ENCODE results near the gene CSF1. TPM values are rescaled to one million over a fixed set of nuclear protein-coding genes. Genes with fewer than 3 reads are reported as not detected.

CSF1 gene
- total and polyA plus RNA-seq, 2 of the 13 experiments (the other 11 are each of a cell fraction or from before 2014, with no cell fraction given): 4.6 to 13.3 TPM

- H3K27ac ChIP-seq (ENCODE audit: extremely low read length, insufficient read depth, low read length): peak overlapping the region; percentile 53
- peak overlapping the region; percentile 54 for H3K4me2 ChIP-seq (ENCODE audit: low read depth, low read length)
- no peaks in the 10 kb centered on the region for H3K79me2 ChIP-seq (ENCODE audit: insufficient read depth, low read length)
- WGBS (ENCODE audit: low lambda C conversion rate): 60% methylated on average over 9 of the region's 9 CpGs
- H4K20me1 ChIP-seq (ENCODE audit: insufficient read depth, low read length): no peaks in the 10 kb centered on the region
- peaks cover 85% of the 10 kb centered on the region for H3K4me1 ChIP-seq (ENCODE audit: insufficient read depth, low read length)
- no peak overlapping the region for H3K9ac ChIP-seq (ENCODE audit: insufficient read depth, low read depth, low read length)
- intact Hi-C loops (cut with micrococcal nuclease; ENCODE audit: unreplicated experiment) (loop anchor here (2.0 kb wide), 1 partner anchor 50 kb away; no protein-coding TSS in a partner anchor), in situ Hi-C loops (cut with HindIII; ENCODE audit: extremely low pct_ligation_motif_present, low pct_unique_long_range_greater_than_20kb) (no loop called here)
- H3K9me3 ChIP-seq (ENCODE audit: low read length): no peaks in the 10 kb centered on the region
- no peak for DNase-seq (ENCODE audit: low spot score)
- BruUV-seq (replicated peaks): no TSS peak
- no peak overlapping the region; a peak in 1 of 6 replicates for H3K4me3 ChIP-seq (replicated peaks in 1 of 3; ENCODE audit: insufficient read depth in 1 of 3, low read depth in 2 of 3, low read length in 3 of 3)
- ATAC-seq: no peak
- no peak for FAIRE-seq
- ChIA-PET CTCF (ENCODE audit: low intra/inter-chr PET ratio, low total read pairs) (no interaction called here), POLR2A (interaction anchor here (0.8 to 2.6 kb wide), 3 partner anchors 19 to 54 kb away, joined by 3 to 22 read pairs (median 14); partner anchors contain the start of gene AHCYL1)
- no peaks in the 10 kb centered on the region for H3K27me3 ChIP-seq (ENCODE audit: control insufficient read depth in 1 of 2, insufficient read depth in 2 of 2, low read length in 2 of 2)
- no peak overlapping the region for H2AFZ ChIP-seq (ENCODE audit: low read length)
- peaks cover 7 to 13% of the 10 kb centered on the region in 2 experiments; a peak in 3 of 5 replicates for H3K36me3 ChIP-seq (replicated peaks in 1 of 2; ENCODE audit: control insufficient read depth in 1 of 2, insufficient read depth in 2 of 2, low read length in 2 of 2)
- TF ChIP-seq ZNF687 (CRISPR knock-in tag; IDR thresholded peaks at IDR 0.05) (peak; percentile 53), TAF1 (CRISPR knock-in tag; IDR thresholded peaks at IDR 0.05) (peak; percentile 4; the same call in 1 of the 2 replicates), NCOR1 (IDR thresholded peaks at IDR 0.05; ENCODE audit: borderline replicate concordance, low read length) (0 out of 2 replicates have a peak, but pooled peaks have one; percentile 4), STAG1 (CRISPR knock-in tag; IDR thresholded peaks at IDR 0.05) (peak; percentile 30), MEIS1 (CRISPR knock-in tag; IDR thresholded peaks at IDR 0.05; ENCODE audit: borderline replicate concordance) (no peak), KDM2A (CRISPR knock-in tag; IDR thresholded peaks at IDR 0.05; ENCODE audit: borderline replicate concordance, low read depth) (0 out of 2 replicates have a peak, but pooled peaks have one; percentile 26), GABPB1 (CRISPR knock-in tag; IDR thresholded peaks at IDR 0.05) (0 out of 2 replicates have a peak, but pooled peaks have one; percentile 16), ZBTB38 (CRISPR knock-in tag; IDR thresholded peaks at IDR 0.05) (peak; percentile 88), MATR3 (CRISPR knock-in tag; IDR thresholded peaks at IDR 0.05) (no peak), ZNF724P (CRISPR knock-in tag; IDR thresholded peaks at IDR 0.05; ENCODE audit: borderline replicate concordance) (no peak), DRAP1 (CRISPR knock-in tag; IDR thresholded peaks at IDR 0.05) (no peak)
- TF ChIP-seq, protein P1, sequence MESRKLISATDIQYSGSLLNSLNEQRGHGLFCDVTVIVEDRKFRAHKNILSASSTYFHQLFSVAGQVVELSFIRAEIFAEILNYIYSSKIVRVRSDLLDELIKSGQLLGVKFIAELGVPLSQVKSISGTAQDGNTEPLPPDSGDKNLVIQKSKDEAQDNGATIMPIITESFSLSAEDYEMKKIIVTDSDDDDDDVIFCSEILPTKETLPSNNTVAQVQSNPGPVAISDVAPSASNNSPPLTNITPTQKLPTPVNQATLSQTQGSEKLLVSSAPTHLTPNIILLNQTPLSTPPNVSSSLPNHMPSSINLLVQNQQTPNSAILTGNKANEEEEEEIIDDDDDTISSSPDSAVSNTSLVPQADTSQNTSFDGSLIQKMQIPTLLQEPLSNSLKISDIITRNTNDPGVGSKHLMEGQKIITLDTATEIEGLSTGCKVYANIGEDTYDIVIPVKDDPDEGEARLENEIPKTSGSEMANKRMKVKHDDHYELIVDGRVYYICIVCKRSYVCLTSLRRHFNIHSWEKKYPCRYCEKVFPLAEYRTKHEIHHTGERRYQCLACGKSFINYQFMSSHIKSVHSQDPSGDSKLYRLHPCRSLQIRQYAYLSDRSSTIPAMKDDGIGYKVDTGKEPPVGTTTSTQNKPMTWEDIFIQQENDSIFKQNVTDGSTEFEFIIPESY (CRISPR knock-in tag; IDR thresholded peaks at IDR 0.05): peak; percentile 64
- TF ChIP-seq, protein P2, sequence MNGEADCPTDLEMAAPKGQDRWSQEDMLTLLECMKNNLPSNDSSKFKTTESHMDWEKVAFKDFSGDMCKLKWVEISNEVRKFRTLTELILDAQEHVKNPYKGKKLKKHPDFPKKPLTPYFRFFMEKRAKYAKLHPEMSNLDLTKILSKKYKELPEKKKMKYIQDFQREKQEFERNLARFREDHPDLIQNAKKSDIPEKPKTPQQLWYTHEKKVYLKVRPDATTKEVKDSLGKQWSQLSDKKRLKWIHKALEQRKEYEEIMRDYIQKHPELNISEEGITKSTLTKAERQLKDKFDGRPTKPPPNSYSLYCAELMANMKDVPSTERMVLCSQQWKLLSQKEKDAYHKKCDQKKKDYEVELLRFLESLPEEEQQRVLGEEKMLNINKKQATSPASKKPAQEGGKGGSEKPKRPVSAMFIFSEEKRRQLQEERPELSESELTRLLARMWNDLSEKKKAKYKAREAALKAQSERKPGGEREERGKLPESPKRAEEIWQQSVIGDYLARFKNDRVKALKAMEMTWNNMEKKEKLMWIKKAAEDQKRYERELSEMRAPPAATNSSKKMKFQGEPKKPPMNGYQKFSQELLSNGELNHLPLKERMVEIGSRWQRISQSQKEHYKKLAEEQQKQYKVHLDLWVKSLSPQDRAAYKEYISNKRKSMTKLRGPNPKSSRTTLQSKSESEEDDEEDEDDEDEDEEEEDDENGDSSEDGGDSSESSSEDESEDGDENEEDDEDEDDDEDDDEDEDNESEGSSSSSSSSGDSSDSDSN (CRISPR knock-in tag; IDR thresholded peaks at IDR 0.05): 0 out of 2 replicates have a peak, but pooled peaks have one; percentile 4
Observed at GRCh38 chr1:109930252-109930993, 19.8 kb downstream of the CSF1 start.

All from HepG2 (cell line).